GM12874 (cell line): ENCODE results near the gene RASA2.

ENCODE experiments used
- CTCF ChIP-seq: IDR thresholded peaks from 2 replicates; pipeline ENCODE4 v1.5.1; 2011; ENCODE audit warnings: low read depth, mild to moderate bottlenecking, control low read depth, low read length, moderate library complexity; ENCODE audit not compliant: insufficient read depth

Gene RASA2

GRCh38 chr3:141444586-141445285, 42.1 kb upstream of the RASA2 start:
- no peak for TF ChIP-seq CTCF

GRCh38 chr3:141445990-141446389, 40.8 kb upstream of the RASA2 start:
- no peak for TF ChIP-seq CTCF

GRCh38 chr3:141446737-141447136, 40.1 kb upstream of the RASA2 start:
- TF ChIP-seq CTCF, result no peak

- no peak for TF ChIP-seq CTCF
Measured at GRCh38 chr3:141447383-141447782, 39.4 kb upstream of the RASA2 start.

GRCh38 chr3:141448606-141449220, 38.1 kb upstream of the RASA2 start:
- TF ChIP-seq CTCF, result no peak

GRCh38 chr3:141449424-141449823, 37.4 kb upstream of the RASA2 start:
- TF ChIP-seq CTCF, result no peak

- no peak for TF ChIP-seq CTCF
Measured at GRCh38 chr3:141450727-141451375, 36.0 kb upstream of the RASA2 start.
